ENCODE results near the gene XAB2. TPM values are rescaled to one million over a fixed set of nuclear protein-coding genes. Genes with fewer than 3 reads are reported as not detected.

XAB2 gene
- polyA plus RNA-seq, 1 donor from 2014 or later = 19.6 TPM

DNA sequence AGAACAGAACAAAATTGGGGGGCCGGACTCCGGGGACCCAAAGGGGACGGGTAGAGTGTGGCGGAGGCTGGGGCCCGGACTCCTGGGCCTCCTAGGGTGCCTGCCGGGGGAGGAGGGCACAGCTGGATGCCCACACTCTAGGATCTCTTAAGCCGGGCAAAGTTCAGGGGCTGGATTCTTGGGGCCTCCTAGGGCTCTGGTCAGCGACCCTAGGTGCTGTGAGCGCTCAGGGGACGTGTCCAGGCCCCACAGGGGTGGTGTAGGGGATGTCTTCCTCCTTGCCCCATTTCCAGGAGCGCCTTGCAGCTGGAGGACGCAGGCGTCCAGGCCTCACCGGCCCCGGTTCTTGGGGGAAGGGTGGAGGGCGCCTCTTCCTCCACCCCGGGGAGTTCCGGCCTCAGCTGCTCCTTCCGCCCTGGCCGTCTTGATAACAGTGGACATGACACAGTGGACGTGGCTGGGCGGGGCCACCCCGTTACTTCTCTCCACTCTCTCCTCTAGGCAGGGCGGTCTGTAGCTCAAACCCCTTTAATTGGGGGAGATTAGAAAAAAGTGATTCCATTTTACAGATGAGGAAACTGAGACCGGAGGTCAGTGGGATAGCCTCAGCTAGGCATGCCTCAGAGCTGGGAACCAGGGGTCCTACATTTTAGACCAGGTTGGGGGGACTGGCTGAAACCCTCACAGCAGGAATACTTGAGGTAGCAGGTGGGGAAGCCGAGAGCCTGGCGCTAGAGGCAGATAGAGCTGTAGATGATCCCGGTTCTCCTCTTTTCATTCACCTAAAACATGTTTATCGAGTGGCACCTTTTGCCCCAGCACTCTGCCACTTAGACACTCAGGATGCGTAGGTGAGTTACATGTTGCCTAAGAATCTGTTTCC, 8.3 kb upstream of the XAB2 start:
- peak overlapping the region; percentile 28 for H3K4me3 ChIP-seq (ENCODE audit: low read length)
- H3K9me3 ChIP-seq (ENCODE audit: low read length) = no peaks in the 10 kb centered on the region
- no peak overlapping the region for H3K4me2 ChIP-seq (ENCODE audit: low read length)
- no peaks in the 10 kb centered on the region for H3F3A ChIP-seq (ENCODE audit: insufficient read depth, low read length, poor library complexity, severe bottlenecking)
- no peaks in the 10 kb centered on the region for H3K36me3 ChIP-seq (ENCODE audit: insufficient read depth, low read length)
- peaks cover 20% of the 10 kb centered on the region for H3K27me3 ChIP-seq (ENCODE audit: insufficient read depth, low read depth, low read length)
- no peak overlapping the region for H3K27ac ChIP-seq (ENCODE audit: low read length)
- no peaks in the 10 kb centered on the region for H4K20me1 ChIP-seq (ENCODE audit: insufficient read depth)
- TF ChIP-seq RAD21 (conservative IDR thresholded peaks at IDR 0.05) (no peak), MXI1 (conservative IDR thresholded peaks at IDR 0.05; ENCODE audit: poor library complexity, severe bottlenecking) (no peak), POLR2AphosphoS5 (IDR thresholded peaks at IDR 0.05) (no peak), CTCF (IDR thresholded peaks at IDR 0.05; ENCODE audit: poor library complexity, severe bottlenecking) (no peak), TAF1 (IDR thresholded peaks at IDR 0.05; ENCODE audit: low read depth) (no peak), EZH2 (IDR thresholded peaks at IDR 0.05; ENCODE audit: borderline replicate concordance, insufficient read depth, low read length, poor library complexity, severe bottlenecking) (no peak), SMC3 (conservative IDR thresholded peaks at IDR 0.05; ENCODE audit: poor library complexity) (no peak), EP300 (conservative IDR thresholded peaks at IDR 0.05; ENCODE audit: poor library complexity, severe bottlenecking) (no peak)
- TF ChIP-seq, protein P1, sequence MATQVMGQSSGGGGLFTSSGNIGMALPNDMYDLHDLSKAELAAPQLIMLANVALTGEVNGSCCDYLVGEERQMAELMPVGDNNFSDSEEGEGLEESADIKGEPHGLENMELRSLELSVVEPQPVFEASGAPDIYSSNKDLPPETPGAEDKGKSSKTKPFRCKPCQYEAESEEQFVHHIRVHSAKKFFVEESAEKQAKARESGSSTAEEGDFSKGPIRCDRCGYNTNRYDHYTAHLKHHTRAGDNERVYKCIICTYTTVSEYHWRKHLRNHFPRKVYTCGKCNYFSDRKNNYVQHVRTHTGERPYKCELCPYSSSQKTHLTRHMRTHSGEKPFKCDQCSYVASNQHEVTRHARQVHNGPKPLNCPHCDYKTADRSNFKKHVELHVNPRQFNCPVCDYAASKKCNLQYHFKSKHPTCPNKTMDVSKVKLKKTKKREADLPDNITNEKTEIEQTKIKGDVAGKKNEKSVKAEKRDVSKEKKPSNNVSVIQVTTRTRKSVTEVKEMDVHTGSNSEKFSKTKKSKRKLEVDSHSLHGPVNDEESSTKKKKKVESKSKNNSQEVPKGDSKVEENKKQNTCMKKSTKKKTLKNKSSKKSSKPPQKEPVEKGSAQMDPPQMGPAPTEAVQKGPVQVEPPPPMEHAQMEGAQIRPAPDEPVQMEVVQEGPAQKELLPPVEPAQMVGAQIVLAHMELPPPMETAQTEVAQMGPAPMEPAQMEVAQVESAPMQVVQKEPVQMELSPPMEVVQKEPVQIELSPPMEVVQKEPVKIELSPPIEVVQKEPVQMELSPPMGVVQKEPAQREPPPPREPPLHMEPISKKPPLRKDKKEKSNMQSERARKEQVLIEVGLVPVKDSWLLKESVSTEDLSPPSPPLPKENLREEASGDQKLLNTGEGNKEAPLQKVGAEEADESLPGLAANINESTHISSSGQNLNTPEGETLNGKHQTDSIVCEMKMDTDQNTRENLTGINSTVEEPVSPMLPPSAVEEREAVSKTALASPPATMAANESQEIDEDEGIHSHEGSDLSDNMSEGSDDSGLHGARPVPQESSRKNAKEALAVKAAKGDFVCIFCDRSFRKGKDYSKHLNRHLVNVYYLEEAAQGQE (IDR thresholded peaks at IDR 0.05; ENCODE audit: borderline replicate concordance) = no peak
- H2AFZ ChIP-seq (ENCODE audit: low read depth, low read length) = no peak overlapping the region
- no peaks in the 10 kb centered on the region for H3K79me2 ChIP-seq (replicated peaks; ENCODE audit: insufficient read depth, low read length)
- no peak overlapping the region for H3K9ac ChIP-seq (ENCODE audit: low read length)
- no peaks in the 10 kb centered on the region for H3K9me2 ChIP-seq (ENCODE audit: insufficient read depth, low read length)

GRCh38 chr19:7636691-7637373, 7.5 kb upstream of the XAB2 start, which contains the start of gene STXBP2:
Gene STXBP2, plus strand, starts transcription at chr19:7637110. Its CDS starts 40 bp downstream, at chr19:7637150.
- Histone ChIP-seq H3F3A (ENCODE audit: insufficient read depth, low read length, poor library complexity, severe bottlenecking) (no peaks in the 10 kb centered on the region), H3K9me2 (ENCODE audit: insufficient read depth, low read length) (no peaks in the 10 kb centered on the region), H3K79me2 (replicated peaks; ENCODE audit: insufficient read depth, low read length) (no peaks in the 10 kb centered on the region), H4K20me1 (ENCODE audit: insufficient read depth) (no peaks in the 10 kb centered on the region), H3K9me3 (ENCODE audit: low read length) (no peaks in the 10 kb centered on the region), H3K27ac (ENCODE audit: low read length) (no peak within 1 kb of the TSS), H3K4me2 (ENCODE audit: low read length) (no peak within 1 kb of the TSS), H3K27me3 (ENCODE audit: insufficient read depth, low read depth, low read length) (peaks cover 20% of the 10 kb centered on the region), H3K9ac (ENCODE audit: low read length) (no peak within 1 kb of the TSS), H3K36me3 (ENCODE audit: insufficient read depth, low read length) (no peaks in the 10 kb centered on the region), H3K4me3 (ENCODE audit: low read length) (peak within 1 kb of the TSS; percentile 28), H2AFZ (ENCODE audit: low read depth, low read length) (no peak within 1 kb of the TSS)
- TF ChIP-seq EZH2 (IDR thresholded peaks at IDR 0.05; ENCODE audit: borderline replicate concordance, insufficient read depth, low read length, poor library complexity, severe bottlenecking) (no peak), SMC3 (conservative IDR thresholded peaks at IDR 0.05; ENCODE audit: poor library complexity) (no peak), EP300 (conservative IDR thresholded peaks at IDR 0.05; ENCODE audit: poor library complexity, severe bottlenecking) (no peak), TAF1 (IDR thresholded peaks at IDR 0.05; ENCODE audit: low read depth) (no peak), POLR2AphosphoS5 (IDR thresholded peaks at IDR 0.05) (no peak), RAD21 (conservative IDR thresholded peaks at IDR 0.05) (no peak), CTCF (IDR thresholded peaks at IDR 0.05; ENCODE audit: poor library complexity, severe bottlenecking) (no peak), MXI1 (conservative IDR thresholded peaks at IDR 0.05; ENCODE audit: poor library complexity, severe bottlenecking) (no peak)
- TF ChIP-seq, protein P1 (IDR thresholded peaks at IDR 0.05; ENCODE audit: borderline replicate concordance) = no peak

All from neural cell (in vitro differentiated cells).